ENCODE measurements around the gene PLA2G4E. TPM values are rescaled to one million over a fixed set of nuclear protein-coding genes. Genes with fewer than 3 reads are reported as not detected.

PLA2G4E gene
- total and polyA plus RNA-seq, 2 of the 13 experiments (the other 11 are each of a cell fraction or from before 2014, with no cell fraction given), result not detected

DNA sequence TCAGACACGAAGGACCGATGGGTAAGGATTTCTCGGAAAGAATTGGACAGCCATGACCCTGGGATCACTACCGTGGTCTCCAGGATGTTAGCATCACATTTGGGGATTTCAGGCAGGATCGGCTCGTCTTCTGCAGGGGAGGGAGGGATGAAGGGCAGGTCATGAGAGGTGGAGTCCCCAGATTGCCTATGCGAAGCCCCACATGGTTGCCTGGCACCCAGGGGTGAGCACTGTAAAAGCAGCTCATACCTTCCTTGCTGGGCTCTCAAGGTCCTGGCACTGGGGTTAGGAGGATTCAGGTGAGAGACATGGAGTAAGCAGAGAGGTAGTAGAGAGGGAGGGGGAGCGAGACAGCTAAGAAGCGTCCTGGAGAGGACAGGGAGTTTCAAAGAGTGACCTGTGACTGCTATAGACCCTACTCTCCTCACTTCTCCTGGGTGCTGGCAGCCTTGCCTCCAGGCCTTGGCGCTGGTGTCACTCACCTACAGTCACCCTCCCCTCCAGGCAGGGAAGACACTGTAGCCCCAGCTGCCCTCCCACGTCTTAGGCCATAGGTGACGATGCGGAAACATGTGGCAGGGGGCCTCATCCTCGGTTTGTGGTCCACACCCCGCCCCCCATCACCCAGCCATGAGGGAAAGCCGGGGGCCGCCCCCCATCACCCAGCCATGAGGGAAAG, 33.5 kb downstream of the PLA2G4E start (continued):
- TF ChIP-seq, protein P1, sequence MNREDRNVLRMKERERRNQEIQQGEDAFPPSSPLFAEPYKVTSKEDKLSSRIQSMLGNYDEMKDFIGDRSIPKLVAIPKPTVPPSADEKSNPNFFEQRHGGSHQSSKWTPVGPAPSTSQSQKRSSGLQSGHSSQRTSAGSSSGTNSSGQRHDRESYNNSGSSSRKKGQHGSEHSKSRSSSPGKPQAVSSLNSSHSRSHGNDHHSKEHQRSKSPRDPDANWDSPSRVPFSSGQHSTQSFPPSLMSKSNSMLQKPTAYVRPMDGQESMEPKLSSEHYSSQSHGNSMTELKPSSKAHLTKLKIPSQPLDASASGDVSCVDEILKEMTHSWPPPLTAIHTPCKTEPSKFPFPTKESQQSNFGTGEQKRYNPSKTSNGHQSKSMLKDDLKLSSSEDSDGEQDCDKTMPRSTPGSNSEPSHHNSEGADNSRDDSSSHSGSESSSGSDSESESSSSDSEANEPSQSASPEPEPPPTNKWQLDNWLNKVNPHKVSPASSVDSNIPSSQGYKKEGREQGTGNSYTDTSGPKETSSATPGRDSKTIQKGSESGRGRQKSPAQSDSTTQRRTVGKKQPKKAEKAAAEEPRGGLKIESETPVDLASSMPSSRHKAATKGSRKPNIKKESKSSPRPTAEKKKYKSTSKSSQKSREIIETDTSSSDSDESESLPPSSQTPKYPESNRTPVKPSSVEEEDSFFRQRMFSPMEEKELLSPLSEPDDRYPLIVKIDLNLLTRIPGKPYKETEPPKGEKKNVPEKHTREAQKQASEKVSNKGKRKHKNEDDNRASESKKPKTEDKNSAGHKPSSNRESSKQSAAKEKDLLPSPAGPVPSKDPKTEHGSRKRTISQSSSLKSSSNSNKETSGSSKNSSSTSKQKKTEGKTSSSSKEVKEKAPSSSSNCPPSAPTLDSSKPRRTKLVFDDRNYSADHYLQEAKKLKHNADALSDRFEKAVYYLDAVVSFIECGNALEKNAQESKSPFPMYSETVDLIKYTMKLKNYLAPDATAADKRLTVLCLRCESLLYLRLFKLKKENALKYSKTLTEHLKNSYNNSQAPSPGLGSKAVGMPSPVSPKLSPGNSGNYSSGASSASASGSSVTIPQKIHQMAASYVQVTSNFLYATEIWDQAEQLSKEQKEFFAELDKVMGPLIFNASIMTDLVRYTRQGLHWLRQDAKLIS (CRISPR knock-in tag; IDR thresholded peaks at IDR 0.05), result no peak
- TF ChIP-seq SMYD3 (CRISPR knock-in tag; IDR thresholded peaks at IDR 0.05) (no peak), ZNF776 (CRISPR knock-in tag; IDR thresholded peaks at IDR 0.05) (no peak)

DNA sequence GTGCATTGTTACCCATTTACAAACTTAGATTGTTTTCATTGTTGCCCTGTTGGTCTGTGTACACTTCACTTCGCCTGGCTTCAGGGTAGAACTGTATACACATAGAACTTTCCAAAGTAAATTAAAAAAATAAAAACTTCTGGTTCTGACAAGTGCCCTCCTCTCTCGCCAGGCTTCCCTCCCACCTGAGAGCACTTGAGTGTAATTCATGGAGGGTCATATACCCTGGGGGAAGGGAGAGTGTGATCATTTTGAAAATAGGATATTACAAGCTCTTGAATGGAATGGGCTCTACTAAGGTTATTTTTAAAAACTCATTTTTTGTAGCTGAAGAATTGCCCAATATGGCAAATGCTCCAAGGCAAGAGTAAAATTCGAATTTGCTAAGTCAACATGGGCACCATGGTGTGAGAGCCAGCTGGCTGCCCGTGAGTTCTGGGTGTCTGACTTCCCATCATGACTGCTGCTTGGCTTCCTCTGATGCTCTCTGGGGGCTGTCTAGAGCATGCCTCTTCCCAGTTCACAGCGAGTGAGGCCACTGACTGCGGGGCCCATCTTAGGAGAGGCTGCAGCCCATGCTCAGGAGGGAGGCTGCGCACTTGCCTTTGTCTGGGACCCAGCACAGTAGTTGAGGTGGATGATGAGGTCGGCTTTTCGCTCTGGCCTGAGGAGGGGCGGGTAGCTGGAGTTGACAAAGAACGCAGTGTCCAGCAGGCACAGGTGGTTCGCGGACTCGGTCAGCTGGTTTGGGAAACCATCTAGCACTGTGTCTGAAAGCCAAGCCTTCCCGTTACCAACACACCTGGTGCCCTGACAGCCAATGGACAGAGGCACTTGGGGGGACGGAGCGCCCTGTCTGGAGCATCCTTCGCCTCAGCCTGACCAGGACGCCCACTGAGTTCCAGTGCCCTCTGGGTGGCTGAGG, 35.3 kb downstream of the PLA2G4E start:
- DNase-seq (ENCODE audit: low spot score) (no peak), FAIRE-seq (no peak), ATAC-seq (no peak)
- POLR2A ChIA-PET, result interaction anchor here (1.3 kb wide), 1 partner anchor 13 kb away, joined by 3 read pairs; the partner anchor contains the start of gene EHD4
- no peak overlapping the region for H3K4me2 ChIP-seq (ENCODE audit: low read depth, low read length)
- WGBS (ENCODE audit: low lambda C conversion rate), result 62% methylated on average over 13 of the region's 19 CpGs
- no peaks in the 10 kb centered on the region for H4K20me1 ChIP-seq (ENCODE audit: insufficient read depth, low read length)
- H3K9ac ChIP-seq (ENCODE audit: insufficient read depth, low read depth, low read length), result no peak overlapping the region
- no peak overlapping the region for H2AFZ ChIP-seq (ENCODE audit: low read length)
- TF ChIP-seq, protein P2, sequence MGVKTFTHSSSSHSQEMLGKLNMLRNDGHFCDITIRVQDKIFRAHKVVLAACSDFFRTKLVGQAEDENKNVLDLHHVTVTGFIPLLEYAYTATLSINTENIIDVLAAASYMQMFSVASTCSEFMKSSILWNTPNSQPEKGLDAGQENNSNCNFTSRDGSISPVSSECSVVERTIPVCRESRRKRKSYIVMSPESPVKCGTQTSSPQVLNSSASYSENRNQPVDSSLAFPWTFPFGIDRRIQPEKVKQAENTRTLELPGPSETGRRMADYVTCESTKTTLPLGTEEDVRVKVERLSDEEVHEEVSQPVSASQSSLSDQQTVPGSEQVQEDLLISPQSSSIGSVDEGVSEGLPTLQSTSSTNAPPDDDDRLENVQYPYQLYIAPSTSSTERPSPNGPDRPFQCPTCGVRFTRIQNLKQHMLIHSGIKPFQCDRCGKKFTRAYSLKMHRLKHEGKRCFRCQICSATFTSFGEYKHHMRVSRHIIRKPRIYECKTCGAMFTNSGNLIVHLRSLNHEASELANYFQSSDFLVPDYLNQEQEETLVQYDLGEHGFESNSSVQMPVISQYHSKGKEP (CRISPR knock-in tag; IDR thresholded peaks at IDR 0.05), result no peak
- TF ChIP-seq ESRRA (CRISPR knock-in tag; IDR thresholded peaks at IDR 0.05; ENCODE audit: low read depth) (no peak), SIN3B (IDR thresholded peaks at IDR 0.05; ENCODE audit: low read length) (no peak), RXRA (CRISPR knock-in tag; IDR thresholded peaks at IDR 0.05) (no peak), ATM (IDR thresholded peaks at IDR 0.05; ENCODE audit: borderline replicate concordance) (no peak), ZNF121 (CRISPR knock-in tag; IDR thresholded peaks at IDR 0.05) (no peak)
- no peaks in the 10 kb centered on the region for H3K36me3 ChIP-seq (replicated peaks in 1 of 2; ENCODE audit: control insufficient read depth in 1 of 2, insufficient read depth in 2 of 2, low read length in 2 of 2)
- H3K27me3 ChIP-seq (ENCODE audit: control insufficient read depth in 1 of 2, insufficient read depth in 2 of 2, low read length in 2 of 2), result peaks cover 2 to 53% of the 10 kb centered on the region in 2 experiments
- no peaks in the 10 kb centered on the region for H3K79me2 ChIP-seq (ENCODE audit: insufficient read depth, low read length)
- no peak overlapping the region for H3K4me3 ChIP-seq (replicated peaks in 1 of 3; ENCODE audit: insufficient read depth in 1 of 3, low read depth in 2 of 3, low read length in 3 of 3)
- H3K9me3 ChIP-seq (ENCODE audit: low read length), result no peaks in the 10 kb centered on the region
- in situ Hi-C loops (cut with HindIII; ENCODE audit: extremely low pct_ligation_motif_present, low pct_unique_long_range_greater_than_20kb) (loop anchor here (5.0 kb wide), 2 partner anchors 72 to 152 kb away; no protein-coding TSS in a partner anchor), intact Hi-C loops (cut with micrococcal nuclease; ENCODE audit: unreplicated experiment) (no loop called here)
- CTCF ChIA-PET (ENCODE audit: low intra/inter-chr PET ratio, low total read pairs), result no interaction called here
- H3K27ac ChIP-seq (ENCODE audit: extremely low read length, insufficient read depth, low read length), result no peak overlapping the region
- H3K4me1 ChIP-seq (ENCODE audit: insufficient read depth, low read length), result peaks cover 11% of the 10 kb centered on the region
- BruUV-seq (replicated peaks), result no TSS peak

Data from HepG2 (cell line).